A172 (cell line): Measurements from ENCODE around the gene ATG7. TPM values are rescaled to one million over a fixed set of nuclear protein-coding genes. Genes with fewer than 3 reads are reported as not detected.
A peak's percentile ranks its signal among the peaks of the same experiment; 100 is the strongest.

Source experiments
- DNase-seq: peaks from one replicate; pipeline ENCODE4 v3.0.0-alpha.2; 2015; ENCODE audit warnings: low spot score
- total RNA-seq: library from RNA; depleted of rRNA; stranded (reverse); fragments of >200 nt; shearing (Covaris generic); gene quantifications from 2 replicates; pipeline ENCODE4 v1.2.3, GENCODE V29; 2014

ATG7 gene
- total RNA-seq, 1 experiment from 2014 or later = 68.2 TPM

- no peak for DNase-seq
These were observed 264.9 kb downstream of the ATG7 start for GRCh38 chr3:11536936-11537612.

- DNase-seq = no peak
These were observed 266.4 kb downstream of the ATG7 start for GRCh38 chr3:11538581-11538980.

- DNase-seq = no peak
These were observed 267.0 kb downstream of the ATG7 start for GRCh38 chr3:11539218-11539617.

- DNase-seq = no peak
These were observed 267.5 kb downstream of the ATG7 start for GRCh38 chr3:11539677-11540076.

- DNase-seq = no peak
These were observed 269.4 kb downstream of the ATG7 start for GRCh38 chr3:11541321-11542303.

- DNase-seq = no peak
These were observed 270.4 kb downstream of the ATG7 start for GRCh38 chr3:11542551-11542950.

- no peak for DNase-seq
These were observed 271.1 kb downstream of the ATG7 start for GRCh38 chr3:11543141-11543947.

GRCh38 chr3:11543948-11544387, 271.8 kb downstream of the ATG7 start:
- DNase-seq = no peak

- DNase-seq = no peak
These were observed 272.4 kb downstream of the ATG7 start for GRCh38 chr3:11544412-11545181.

GRCh38 chr3:11545186-11545851, 273.1 kb downstream of the ATG7 start:
- DNase-seq = no peak

- DNase-seq = no peak
These were observed 274.6 kb downstream of the ATG7 start for GRCh38 chr3:11546657-11547302.

- DNase-seq = no peak
These were observed 275.3 kb downstream of the ATG7 start for GRCh38 chr3:11547498-11547897.

- peak; percentile 85 for DNase-seq
These were observed 276.5 kb downstream of the ATG7 start for GRCh38 chr3:11548721-11549131.

GRCh38 chr3:11549580-11550140, 277.5 kb downstream of the ATG7 start:
- no peak for DNase-seq

- DNase-seq = no peak
These were observed 278.8 kb downstream of the ATG7 start for GRCh38 chr3:11551036-11551435.

- no peak for DNase-seq
These were observed 280.4 kb downstream of the ATG7 start for GRCh38 chr3:11552289-11553264.

GRCh38 chr3:11553436-11554235, 281.4 kb downstream of the ATG7 start:
- no peak for DNase-seq

- DNase-seq = no peak
These were observed 282.0 kb downstream of the ATG7 start for GRCh38 chr3:11554236-11554610.
